Anterior cingulate cortex (tissue), 58 donors: ENCODE results near the gene MOB2.
"Not testable (repeated sequence)": the region's sequence is repeated elsewhere in the genome, so short reads cannot be mapped to it uniquely, and the experiment has no call there.

ENCODE experiments used
- DNase-seq, 58 donors: peaks; one replicate each; lab custom pipeline; 2025; lab: John Stamatoyannopoulos, UW

MOB2 gene

GRCh38 chr11:1519028-1520010 is 32.7 kb upstream of the MOB2 start:
- DNase-seq = no peak

- no peak for DNase-seq
Measured at GRCh38 chr11:1518301-1518700, 31.7 kb upstream of the MOB2 start.

GRCh38 chr11:1517117-1518005 is 30.8 kb upstream of the MOB2 start:
- DNase-seq = no peak

- no peak for DNase-seq
Measured at GRCh38 chr11:1516273-1517067, 29.9 kb upstream of the MOB2 start.

GRCh38 chr11:1515082-1516060 is 28.8 kb upstream of the MOB2 start:
- peak in 55 of 58 donors; percentile 34 to 88 (median 66) for DNase-seq

GRCh38 chr11:1514336-1515061 is 27.9 kb upstream of the MOB2 start:
- peak in 29 of 58 donors; percentile 9 to 72 (median 38) for DNase-seq

GRCh38 chr11:1513326-1514296 is 27.0 kb upstream of the MOB2 start:
- DNase-seq = no peak

GRCh38 chr11:1512531-1513258 is 26.1 kb upstream of the MOB2 start:
- not testable (repeated sequence) for DNase-seq

- DNase-seq = no peak
Measured at GRCh38 chr11:1511937-1512496, 25.4 kb upstream of the MOB2 start.

- peak in 1 of 58 donors; percentile 26 for DNase-seq
Measured at GRCh38 chr11:1510928-1511327, 24.3 kb upstream of the MOB2 start.

GRCh38 chr11:1510351-1510750 is 23.8 kb upstream of the MOB2 start:
- not testable (repeated sequence) for DNase-seq

GRCh38 chr11:1509626-1510255 is 23.2 kb upstream of the MOB2 start:
- DNase-seq = no peak

- no peak for DNase-seq
Measured at GRCh38 chr11:1508986-1509385, 22.4 kb upstream of the MOB2 start.

GRCh38 chr11:1508491-1508891 is 21.9 kb upstream of the MOB2 start:
- no peak for DNase-seq

- DNase-seq = peak in 12 of 58 donors; percentile 14 to 63 (median 32)
Measured at GRCh38 chr11:1507381-1508140, 21.0 kb upstream of the MOB2 start.
